CD4-positive, alpha-beta T cell treated with Interleukin-6 at 100 ng/mL for 8 hours (primary cell): ENCODE measurements around the gene ZFYVE9.
A peak's percentile ranks its signal among the peaks of the same experiment; 100 is the strongest.

Source experiments
- DNase-seq: peaks from one replicate; pipeline ENCODE4 v3.0.0-alpha.2; 2020; ENCODE audit warnings: mixed read lengths, low spot score

The ZFYVE9 gene

DNA sequence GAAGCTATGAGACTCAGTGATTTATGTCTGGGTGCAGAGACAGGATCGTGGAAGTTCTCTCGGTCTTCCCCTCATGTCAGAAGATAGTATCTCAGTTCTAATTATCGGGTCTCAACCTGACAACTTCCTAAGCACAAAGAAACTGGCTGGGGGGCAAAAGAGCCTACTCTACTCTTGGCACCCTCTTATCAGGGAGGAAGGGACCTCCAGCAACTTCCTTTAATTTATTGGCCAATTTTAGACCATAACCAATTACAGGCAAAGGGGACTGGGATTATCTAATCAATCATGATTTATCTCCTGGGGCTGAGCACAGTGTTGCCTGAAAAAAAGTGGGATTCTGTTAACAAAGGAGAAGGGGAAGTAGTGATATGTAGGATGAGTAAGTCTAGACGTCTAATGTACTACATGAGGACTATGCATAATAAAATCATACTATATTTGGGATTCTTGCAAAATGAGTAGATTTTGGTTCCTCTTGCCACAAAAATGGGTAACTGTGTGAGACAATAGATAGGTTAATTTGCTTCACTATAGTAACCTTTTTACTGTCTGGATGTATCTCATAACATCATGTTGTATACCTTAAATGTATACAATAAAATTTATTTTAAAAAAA is 98.8 kb downstream of the ZFYVE9 start:
- no peak for DNase-seq

DNA sequence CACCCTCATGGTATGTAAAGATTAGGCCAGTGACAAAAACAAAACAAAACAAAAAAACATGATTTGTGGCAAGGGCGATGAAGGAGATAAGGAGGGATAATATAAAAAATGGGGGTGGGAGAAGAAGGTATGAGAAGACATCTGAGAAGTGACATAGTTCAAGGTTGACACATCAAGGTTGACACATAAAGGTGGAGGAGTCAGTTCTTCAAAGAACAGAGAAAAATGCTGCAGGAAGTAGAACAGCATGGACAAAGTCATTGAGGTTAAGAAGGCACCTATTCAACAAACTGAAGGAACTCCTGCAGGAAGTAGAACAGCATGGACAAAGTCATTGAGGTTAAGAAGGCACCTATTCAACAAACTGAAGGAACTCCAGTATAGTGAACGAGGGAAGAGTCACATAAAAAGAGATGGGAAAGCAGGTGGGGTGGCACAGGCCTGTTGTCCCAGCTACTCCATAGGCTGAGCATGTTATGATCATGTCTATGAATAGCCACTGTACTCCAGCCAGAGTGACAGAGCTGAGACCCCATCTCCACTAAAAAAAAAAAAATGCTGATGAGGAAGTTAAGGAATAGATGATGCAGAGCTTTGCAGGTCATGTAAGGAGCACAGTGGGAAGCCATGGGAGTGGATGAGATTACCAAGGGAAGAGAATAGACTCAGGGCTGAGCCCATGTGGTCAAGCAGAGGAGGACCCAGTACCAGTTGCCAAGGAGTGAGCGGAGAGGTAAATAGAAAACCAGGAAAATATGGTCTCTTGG is 101.5 kb downstream of the ZFYVE9 start:
- DNase-seq = no peak

DNA sequence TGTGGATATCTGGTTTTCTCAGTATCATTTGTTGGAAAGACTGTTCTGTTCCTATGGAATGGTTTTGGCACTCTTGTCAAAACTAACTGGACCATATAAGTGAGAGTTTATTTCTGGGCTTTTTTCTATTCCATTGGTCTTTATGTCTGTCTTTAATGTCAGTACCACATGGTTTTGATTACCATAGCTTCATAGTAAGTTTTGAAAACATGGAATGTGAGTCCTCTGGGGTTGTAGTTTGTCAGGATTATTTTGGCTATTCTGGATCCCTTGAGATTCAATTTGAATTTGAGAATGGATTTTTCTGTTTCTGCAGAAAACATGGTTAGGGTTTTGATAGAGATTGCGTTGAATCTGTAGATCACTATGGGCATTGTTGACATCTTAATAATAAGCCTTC is 107.9 kb downstream of the ZFYVE9 start:
- DNase-seq = no peak

DNA sequence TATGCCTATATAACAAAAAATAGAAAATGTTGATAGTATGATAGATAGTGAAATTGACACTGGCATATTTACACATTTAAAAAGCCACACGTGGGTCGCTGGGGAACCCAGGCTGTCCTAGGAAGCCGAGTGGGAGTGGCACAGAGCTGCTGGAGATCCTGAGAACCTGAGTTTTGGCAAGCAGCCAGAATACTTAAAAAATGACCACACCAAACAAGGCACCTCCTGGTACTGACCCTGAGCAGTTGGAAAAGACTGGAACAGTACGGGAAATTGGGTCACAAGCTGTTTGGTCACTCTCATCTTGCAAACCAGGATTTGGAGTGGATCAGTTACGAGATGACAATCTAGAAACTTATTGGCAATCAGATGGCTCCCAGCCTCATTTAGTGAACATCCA is 111.5 kb downstream of the ZFYVE9 start:
- no peak for DNase-seq

DNA sequence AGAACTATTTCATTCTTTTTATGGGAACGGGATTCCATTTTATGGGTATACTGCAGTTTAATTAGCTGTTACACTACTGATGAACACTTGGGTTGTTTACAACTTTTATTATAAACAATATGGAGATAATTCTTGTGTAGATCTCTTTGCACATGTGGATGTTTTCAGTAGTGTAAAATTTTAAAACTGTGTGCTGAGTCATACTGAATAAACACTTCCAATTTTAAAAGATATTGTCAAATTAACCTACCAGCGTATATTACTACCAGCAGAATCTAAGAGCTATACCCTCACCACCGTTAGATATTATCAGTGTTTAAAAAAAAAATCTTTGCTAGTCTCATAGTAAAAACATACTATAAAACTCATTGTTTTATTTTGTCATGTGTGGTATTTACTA is 118.0 kb downstream of the ZFYVE9 start:
- no peak for DNase-seq

DNA sequence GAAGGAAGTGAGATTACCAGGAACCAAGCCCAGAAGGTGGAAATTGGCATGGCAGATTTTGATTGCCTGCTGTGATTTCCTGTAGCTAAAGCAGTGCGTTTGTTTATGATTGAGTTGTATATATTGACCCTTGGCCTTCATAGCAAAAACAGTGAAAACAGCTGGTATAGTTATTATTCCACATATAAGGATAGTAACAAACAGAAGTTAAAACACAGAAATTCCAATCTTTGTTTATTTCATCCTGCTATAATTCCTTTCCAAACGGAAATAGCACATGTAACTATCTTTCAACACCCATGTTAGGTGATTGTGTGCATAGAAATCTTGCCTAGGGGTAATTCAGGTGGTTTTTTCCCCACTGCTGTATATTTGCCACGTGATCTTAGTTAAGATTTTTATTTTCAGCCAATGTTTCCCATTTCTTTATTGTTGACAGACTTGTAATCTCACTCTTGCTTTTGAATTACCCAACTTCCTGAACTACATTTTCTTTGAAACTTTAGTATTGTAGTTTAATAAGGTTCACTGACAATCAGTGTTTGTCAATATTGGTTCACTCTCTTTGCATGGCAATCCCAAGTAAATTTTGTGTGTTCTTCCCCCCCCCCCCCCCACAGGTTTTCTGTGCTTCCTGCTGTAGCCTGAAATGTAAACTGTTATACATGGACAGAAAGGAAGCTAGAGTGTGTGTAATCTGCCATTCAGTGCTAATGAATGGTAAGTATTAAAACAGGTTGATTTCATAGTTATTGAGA is 121.4 kb downstream of the ZFYVE9 start:
- no peak for DNase-seq

DNA sequence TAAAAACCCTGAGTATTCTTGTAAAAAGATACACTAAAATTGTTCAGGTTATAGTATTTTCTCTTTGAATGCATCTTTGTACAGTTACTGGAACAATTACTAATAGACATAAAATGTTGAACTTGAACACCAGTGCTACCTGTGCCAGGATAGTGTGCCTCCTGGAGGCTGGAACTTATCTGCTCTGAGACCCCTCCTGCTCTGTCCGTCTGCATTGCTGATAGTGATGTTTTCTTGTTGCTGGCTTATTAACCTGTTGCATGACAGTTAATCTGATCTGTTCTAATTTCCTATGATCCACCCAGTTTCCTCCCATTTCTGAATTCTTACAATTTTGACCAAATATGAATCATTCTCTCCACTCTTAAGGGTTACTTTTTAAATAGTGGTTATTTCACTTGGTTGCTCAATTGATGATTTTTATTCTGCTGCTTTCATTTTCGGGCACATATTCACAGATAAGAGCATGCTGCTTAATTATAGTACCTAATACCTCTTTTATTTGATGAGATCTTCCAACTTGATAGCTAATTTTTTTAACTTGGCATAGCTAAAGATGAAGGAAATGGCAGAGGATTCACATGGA is 122.7 kb downstream of the ZFYVE9 start:
- no peak for DNase-seq

DNA sequence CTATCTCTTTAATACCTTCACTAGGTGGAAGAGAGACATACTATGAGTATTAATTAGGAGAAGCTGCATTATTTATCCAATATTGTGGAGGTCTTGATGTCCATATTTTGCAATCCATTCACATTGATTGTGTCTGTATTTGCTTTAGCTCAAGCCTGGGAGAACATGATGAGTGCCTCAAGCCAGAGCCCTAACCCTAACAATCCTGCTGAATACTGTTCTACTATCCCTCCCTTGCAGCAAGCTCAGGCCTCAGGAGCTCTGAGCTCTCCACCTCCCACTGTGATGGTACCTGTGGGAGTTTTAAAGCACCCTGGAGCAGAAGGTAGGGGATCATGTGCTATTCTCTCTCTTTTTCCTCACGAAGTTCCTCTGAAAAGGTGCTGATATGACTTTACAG is 124.6 kb downstream of the ZFYVE9 start:
- no peak for DNase-seq

DNA sequence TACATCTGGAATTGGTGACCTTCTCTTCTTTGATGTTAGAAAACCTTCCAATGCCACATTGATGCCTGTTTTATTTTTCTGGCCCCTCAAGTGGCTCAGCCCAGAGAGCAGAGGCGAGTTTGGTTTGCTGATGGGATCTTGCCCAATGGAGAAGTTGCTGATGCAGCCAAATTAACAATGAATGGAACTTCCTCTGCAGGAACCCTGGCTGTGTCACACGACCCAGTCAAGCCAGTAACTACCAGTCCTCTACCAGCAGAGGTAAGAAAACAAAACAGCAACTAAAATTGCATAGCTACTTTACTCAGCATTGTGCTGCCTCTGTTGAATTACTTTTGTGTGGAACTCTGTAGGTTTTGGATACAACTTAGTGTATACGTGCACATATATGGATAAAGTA is 126.5 kb downstream of the ZFYVE9 start:
- DNase-seq = no peak

DNA sequence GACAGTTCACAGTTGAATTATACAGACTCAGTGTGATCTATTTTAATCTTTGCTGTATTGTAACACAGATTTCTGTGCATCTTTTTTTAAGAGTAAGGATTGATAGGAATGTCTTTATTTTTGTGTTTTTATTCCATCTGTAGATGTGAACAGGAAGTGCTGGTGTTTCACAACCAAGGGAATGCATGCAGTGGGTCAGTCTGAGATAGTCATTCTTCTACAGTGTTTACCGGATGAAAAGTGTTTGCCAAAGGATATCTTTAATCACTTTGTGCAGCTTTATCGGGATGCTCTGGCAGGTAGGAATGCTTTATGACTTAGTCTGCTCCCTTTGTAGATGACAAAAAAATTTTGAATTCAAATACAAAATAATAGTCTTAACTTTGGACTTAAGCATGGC is 139.6 kb downstream of the ZFYVE9 start:
- DNase-seq = no peak

DNA sequence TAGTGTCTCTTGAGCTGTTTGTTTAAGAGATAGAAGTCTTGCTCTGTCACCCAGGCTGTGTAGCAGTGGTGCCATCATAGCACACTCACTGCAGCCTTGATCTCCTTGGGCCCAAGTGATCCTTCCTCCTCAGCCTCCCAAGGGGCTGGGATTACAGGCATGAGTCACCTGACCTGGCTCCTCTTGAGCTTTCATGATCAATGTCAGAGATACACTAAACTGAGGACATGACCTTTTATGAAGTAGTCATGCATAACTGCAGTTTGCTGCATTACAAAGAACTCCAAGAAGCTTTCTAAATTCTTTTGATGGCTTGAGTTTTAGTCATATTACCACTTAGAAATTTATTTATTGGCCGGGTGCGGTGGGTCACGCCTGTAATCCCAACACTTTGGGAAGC is 146.4 kb downstream of the ZFYVE9 start:
- DNase-seq = no peak

DNA sequence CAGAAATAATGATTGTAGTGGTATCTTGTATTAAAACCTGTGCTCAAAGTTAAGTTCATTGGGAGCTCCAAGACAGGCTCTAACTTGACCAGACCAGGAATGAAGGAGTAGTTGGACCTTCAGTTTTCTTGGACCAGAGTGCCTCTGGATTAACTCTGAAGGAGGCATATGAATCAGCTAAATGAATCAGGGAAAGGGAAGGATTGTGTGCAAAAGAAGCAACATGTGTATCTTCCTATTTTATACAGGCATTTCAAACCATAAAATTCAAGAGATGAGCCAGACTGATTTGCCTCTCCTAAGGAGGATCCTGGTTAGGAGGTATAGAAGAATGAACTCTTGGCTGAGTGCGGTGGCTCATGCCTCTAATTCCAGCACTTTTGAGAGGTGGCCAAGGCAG is 152.7 kb downstream of the ZFYVE9 start:
- no peak for DNase-seq

DNA sequence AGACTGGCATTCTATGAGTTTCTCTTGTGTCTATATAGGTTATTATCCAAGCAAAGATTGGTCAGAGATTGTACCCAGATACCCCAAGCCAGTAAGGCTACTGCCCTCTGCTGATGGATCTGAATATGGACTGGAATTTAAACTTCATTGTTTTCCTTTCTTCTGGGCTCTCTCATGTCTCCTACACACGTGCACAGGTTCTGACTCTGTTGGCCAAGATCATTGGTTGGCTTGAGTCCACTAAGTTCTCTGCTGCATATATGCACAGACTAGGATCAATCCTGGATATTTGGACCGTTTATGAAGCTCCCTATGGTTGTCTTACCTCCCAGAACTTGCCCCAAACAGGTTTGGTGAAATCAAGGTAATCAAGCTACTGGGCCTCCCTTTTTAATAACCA is 154.5 kb downstream of the ZFYVE9 start:
- DNase-seq = peak; percentile 26

DNA sequence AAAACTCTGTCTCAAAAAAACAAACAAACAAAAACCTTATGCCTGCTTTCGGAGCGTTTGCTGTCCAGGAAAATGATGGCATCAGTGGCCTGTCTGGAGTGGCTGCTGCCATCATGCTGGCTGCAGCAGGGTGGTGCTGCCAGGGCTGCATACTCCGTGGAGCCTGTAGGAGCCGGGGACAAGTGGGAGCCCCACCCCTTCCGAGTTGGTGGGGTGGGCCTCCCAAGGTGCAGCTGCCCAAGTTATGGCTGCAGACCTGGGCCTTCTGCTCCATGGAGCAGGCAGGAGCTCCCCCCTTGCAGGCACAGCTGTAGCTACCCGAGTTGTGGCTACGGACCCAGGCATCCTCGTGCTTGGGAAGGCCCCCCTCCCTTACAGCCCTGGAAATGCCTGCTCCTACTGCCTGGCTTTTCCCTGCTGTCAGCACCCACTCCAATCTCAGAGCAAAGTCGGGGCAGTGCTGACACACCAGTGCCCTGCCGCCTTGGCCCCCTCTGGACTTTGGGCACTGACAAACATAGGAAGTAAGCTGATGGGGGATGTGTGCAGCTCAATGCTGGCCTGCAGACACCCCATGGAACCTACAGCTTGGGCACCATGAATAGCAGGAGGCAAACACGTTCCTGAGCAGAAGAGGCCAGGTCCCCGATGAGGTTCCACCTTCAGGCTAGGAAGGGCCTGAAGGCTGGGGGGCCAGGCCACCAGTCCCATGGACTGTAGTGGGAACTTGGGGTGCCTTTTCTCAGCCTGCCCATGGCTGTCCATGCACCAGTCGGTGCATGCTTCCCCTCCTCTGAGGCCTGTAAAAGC is 163.7 kb downstream of the ZFYVE9 start:
- no peak for DNase-seq

DNA sequence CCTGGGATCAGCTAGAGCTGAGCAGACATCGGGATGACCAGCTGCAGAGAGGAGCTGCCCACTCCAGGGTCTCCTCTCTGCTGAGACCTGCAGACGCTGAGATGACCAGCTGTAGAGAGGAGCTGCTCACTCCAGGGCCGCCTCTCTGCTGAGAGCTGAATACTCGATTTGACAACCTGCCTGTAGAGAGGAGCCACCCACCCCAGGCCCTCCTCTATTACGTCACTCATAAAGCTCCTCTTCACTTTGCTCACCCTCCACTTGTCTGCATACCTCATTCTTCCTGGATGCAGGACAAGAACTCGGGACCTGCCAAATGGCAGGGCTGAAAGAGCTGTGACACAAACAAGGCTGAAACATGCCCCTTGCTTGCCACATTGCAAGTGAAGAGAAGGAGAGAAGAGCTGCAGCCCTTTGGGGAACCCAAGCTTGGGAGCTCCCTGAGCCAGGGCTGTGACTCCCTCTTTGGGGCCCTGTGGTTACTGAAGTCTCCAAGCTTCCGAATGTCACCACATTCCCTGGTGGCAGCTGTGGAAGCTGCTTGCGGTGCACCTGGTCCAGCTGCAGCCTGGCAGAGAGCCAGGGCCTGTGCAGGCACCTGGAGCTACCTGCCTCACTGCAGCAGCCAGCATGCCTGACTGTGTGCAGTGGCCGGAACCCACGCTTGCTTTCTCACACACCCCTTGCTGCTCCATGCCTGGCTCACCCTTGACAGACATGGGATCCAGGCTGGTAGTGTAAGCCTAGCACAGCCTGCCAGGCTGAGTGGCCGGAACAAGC is 164.5 kb downstream of the ZFYVE9 start:
- DNase-seq = no peak

DNA sequence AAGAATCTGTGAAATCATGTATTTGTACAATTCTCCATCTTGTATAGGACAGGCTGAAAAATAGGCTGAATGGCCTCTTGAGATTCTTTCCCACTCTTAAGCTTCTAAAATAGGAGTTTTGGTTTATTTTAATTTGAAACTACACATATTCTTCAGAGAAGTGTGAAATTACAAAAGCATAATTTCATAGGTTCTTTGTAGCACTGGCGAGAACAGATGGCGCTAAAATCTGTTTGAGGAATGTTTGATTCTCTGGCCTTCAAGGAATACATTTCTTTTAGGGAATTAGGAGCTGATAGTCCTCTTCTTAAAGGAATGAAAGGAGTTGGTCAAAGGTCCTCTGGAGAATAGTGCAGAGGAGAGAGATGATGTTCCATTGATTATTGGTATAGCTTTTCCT is 179.2 kb downstream of the ZFYVE9 start:
- DNase-seq = no peak

DNA sequence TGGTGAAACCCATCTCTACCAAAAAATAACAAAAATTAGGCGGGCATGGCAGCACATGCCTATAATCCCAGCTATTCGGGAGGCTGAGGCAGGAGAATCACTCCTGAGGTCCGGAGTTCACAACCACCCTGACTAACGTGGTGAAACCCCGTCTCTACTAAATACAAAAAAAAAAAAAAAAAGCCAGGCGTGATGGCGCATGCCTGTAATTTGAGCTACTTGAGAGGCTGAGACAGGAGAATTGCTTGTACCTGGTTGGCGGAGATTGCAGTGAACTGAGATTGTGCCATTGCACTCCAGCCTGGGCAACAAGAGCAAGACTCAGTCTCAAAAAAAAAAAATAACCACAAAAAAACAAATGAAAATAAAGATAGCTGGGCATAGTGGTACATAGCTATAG is 181.8 kb downstream of the ZFYVE9 start:
- DNase-seq = no peak

DNA sequence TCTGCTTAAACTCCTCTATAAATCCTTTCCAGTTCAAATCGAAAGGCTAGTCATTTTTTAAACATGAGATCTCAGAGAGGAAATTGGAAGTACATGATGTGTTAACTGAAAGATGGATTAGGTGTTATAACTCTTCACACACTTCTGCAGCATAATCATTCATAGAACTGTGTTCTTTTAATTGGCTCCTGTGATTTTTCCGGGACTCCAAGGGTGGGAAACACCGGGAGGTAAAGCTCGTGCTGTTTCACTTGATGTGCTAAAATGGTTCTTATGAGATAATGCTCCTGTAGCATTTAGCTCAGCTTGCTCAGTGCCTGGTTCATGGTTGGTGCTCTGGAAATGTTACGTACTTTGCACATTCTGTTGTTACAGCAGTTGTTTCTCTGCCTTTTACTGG is 183.9 kb downstream of the ZFYVE9 start:
- no peak for DNase-seq

DNA sequence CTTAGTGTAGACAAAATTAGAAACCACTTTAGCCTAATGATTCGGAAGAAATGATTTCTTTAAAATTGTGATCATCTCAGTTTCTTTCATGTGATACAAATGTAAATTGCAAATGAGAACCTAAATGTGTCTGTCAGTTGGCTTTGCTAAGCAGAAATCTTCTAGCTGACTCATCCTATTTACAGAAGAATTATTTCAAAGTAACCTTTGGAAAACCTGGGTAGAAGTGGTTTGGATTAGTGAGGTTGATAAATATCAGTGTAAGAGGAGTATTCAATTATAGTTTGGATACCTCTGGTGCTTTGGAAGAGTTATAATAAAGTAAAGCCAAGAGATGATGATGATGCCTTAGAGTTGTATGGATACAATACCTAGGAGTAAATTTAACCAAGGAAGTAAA is 186.7 kb downstream of the ZFYVE9 start:
- no peak for DNase-seq

DNA sequence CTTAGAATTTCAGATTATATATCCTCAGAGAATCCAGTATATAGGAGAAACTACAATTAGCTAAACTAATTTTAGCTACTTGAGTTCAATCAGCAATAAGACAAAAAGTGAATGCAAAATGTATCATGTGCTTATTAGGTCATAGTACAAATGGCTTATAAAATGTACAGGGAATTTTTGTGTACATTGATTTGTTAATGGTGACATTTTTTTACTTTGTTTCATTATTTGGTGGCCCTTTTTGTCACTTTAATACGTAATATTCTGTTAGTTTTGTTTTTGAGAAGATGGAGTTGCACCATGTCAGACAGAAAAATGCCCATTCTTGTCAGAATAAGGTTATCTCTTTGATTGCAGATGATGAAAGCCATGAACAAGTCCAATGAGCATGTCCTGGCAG is 190.5 kb downstream of the ZFYVE9 start:
- DNase-seq = no peak

DNA sequence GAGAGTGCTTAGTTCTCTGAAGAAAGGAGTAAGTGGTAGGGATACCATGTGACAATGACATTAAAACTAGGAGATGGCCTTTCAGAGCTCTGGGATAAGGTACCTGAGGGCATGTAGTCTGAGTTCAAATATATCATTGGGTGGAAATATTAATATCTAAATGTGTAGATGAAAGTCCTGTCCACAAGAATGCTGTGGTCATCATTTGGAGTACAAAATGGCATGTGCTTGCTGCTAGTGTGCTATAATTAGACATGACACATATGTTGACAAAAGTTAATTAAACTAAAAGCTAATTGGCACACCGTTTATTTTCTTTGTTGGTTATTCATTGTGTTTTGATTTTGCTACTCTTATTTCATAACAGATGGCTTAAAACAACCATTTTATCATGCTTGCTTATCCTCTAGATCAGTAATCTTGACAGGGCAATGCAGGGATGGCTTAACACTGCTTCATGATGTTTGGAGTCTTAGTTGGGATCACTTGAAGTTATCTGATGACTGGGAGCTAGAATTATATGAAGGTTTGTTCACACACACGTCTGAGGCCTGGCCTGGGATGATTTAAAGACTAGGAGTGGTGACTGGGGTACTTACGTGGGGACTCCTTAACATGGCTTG is 193.1 kb downstream of the ZFYVE9 start:
- DNase-seq = no peak
